ENCODE results near the gene GPSM3.

The GPSM3 gene

DNA sequence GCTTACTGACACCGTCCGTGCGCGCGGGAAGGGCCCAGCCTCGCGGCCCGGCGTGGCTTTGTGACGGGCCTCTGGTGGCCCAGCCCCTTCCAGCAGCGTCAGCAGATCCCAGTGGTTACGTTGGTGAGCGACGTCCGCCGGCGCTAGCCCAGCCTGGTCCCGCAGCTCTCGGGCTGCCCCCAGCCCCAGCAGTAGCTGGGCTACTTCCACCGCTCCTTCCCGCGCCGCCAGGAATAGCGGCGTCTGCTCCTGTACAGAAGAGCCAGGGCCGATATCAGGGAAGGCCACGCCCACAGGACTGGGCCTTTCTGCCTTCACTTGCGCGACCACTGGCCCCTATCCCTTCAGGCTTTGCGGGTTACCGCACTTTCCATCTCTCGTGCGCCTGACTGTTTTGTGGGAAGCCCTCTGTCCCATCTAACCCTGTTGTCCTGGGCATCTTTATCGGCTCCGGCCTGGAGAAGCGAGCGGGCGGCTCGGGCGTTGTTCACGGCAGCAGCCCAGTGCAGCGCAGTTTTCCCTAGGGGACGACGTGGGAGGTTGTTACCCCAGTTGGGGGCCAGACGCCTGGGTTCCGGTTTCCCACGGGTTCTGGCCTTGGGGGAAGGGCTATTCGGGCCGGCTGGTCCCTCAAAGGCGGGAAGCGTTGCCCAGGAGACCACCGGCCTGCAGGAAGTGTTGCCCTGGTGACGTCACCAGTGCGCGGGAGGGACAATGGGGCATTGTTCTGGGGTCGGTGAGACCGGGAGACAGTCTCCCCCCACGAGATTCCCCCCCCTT is 3.6 kb upstream of the GPSM3 start (continued):
- TF ChIP-seq, protein P1, sequence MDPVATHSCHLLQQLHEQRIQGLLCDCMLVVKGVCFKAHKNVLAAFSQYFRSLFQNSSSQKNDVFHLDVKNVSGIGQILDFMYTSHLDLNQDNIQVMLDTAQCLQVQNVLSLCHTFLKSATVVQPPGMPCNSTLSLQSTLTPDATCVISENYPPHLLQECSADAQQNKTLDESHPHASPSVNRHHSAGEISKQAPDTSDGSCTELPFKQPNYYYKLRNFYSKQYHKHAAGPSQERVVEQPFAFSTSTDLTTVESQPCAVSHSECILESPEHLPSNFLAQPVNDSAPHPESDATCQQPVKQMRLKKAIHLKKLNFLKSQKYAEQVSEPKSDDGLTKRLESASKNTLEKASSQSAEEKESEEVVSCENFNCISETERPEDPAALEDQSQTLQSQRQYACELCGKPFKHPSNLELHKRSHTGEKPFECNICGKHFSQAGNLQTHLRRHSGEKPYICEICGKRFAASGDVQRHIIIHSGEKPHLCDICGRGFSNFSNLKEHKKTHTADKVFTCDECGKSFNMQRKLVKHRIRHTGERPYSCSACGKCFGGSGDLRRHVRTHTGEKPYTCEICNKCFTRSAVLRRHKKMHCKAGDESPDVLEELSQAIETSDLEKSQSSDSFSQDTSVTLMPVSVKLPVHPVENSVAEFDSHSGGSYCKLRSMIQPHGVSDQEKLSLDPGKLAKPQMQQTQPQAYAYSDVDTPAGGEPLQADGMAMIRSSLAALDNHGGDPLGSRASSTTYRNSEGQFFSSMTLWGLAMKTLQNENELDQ (tag by site-specific recombination; IDR thresholded peaks at IDR 0.05; ENCODE audit: low read depth), result no peak
- TF ChIP-seq ZNF266 (tag by site-specific recombination; IDR thresholded peaks at IDR 0.05; ENCODE audit: low read depth) (no peak), ZNF391 (tag by site-specific recombination; IDR thresholded peaks at IDR 0.05; ENCODE audit: borderline replicate concordance, low read depth) (0 out of 2 replicates have a peak, but pooled peaks have one; percentile 54), ZIC2 (tag by site-specific recombination; IDR thresholded peaks at IDR 0.05) (peak; percentile 75), ZNF239 (tag by site-specific recombination; IDR thresholded peaks at IDR 0.05) (peak; percentile 49; the same call in 1 of the 2 replicates), ZNF48 (tag by site-specific recombination; IDR thresholded peaks at IDR 0.05) (no peak), ZNF37A (tag by site-specific recombination; IDR thresholded peaks at IDR 0.05) (no peak), ZBTB21 (tag by site-specific recombination; IDR thresholded peaks at IDR 0.05) (peak; percentile 87), ZNF140 (tag by site-specific recombination; IDR thresholded peaks at IDR 0.05) (no peak)
- TF ChIP-seq, protein P2, sequence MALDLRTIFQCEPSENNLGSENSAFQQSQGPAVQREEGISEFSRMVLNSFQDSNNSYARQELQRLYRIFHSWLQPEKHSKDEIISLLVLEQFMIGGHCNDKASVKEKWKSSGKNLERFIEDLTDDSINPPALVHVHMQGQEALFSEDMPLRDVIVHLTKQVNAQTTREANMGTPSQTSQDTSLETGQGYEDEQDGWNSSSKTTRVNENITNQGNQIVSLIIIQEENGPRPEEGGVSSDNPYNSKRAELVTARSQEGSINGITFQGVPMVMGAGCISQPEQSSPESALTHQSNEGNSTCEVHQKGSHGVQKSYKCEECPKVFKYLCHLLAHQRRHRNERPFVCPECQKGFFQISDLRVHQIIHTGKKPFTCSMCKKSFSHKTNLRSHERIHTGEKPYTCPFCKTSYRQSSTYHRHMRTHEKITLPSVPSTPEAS (tag by site-specific recombination; IDR thresholded peaks at IDR 0.05), result peak; percentile 40; the same call in 1 of the 2 replicates

DNA sequence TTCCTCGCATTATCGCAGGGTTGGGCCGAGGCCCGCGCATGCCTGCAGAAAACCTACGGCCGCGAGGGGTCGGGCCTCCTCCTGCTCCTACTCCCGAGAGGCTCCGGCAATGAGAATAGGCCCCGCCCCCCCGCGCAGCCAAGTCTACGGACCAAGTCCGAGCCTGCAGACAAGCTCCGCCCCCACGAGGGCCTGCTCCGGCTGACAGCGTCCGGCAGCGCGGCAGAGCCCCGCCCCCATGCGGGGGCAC is 3.1 kb upstream of the GPSM3 start:
- H3K4me3 ChIP-seq (ENCODE audit: low read depth, low read length), result peak overlapping the region; percentile 72
- H3K9me3 ChIP-seq (ENCODE audit: control insufficient read depth, insufficient read depth, low read depth, low read length), result no peaks in the 10 kb centered on the region
- ChIA-PET POLR2A (interaction anchor here (0.5 to 2.3 kb wide), 24 partner anchors 8 to 775 kb away, joined by 3 to 28 read pairs (median 6); partner anchors contain the start of genes AGPAT1, ATF6B, DXO and FKBPL), CTCF (interaction anchor here (0.5 to 2.2 kb wide), 25 partner anchors 9 to 441 kb away, joined by 3 to 25 read pairs (median 5); partner anchors contain the start of genes ATF6B and HLA-DQA1)
- peaks cover 4% of the 10 kb centered on the region for H3K4me1 ChIP-seq (ENCODE audit: control insufficient read depth, insufficient read depth, low read length)
- no peaks in the 10 kb centered on the region for H3K36me3 ChIP-seq (ENCODE audit: control insufficient read depth in 2 of 2, insufficient read depth in 1 of 2, low read length in 2 of 2)
- H3K27ac ChIP-seq (ENCODE audit: extremely low read depth, low read depth, low read length), result peak overlapping the region; percentile 97
- 0 out of 2 replicates have a peak, but pooled peaks have one; percentile 90 for TF ChIP-seq ZNF561 (tag by site-specific recombination; IDR thresholded peaks at IDR 0.05; ENCODE audit: borderline replicate concordance)
- no peak for TF ChIP-seq MZF1 (tag by site-specific recombination; IDR thresholded peaks at IDR 0.05; ENCODE audit: borderline replicate concordance)
- peak; percentile 97 for TF ChIP-seq KLF10 (tag by site-specific recombination; IDR thresholded peaks at IDR 0.05)
- TF ChIP-seq, protein P3, sequence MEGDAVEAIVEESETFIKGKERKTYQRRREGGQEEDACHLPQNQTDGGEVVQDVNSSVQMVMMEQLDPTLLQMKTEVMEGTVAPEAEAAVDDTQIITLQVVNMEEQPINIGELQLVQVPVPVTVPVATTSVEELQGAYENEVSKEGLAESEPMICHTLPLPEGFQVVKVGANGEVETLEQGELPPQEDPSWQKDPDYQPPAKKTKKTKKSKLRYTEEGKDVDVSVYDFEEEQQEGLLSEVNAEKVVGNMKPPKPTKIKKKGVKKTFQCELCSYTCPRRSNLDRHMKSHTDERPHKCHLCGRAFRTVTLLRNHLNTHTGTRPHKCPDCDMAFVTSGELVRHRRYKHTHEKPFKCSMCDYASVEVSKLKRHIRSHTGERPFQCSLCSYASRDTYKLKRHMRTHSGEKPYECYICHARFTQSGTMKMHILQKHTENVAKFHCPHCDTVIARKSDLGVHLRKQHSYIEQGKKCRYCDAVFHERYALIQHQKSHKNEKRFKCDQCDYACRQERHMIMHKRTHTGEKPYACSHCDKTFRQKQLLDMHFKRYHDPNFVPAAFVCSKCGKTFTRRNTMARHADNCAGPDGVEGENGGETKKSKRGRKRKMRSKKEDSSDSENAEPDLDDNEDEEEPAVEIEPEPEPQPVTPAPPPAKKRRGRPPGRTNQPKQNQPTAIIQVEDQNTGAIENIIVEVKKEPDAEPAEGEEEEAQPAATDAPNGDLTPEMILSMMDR (tag by site-specific recombination; IDR thresholded peaks at IDR 0.05), result peak; percentile 85
- TF ChIP-seq, protein P4, sequence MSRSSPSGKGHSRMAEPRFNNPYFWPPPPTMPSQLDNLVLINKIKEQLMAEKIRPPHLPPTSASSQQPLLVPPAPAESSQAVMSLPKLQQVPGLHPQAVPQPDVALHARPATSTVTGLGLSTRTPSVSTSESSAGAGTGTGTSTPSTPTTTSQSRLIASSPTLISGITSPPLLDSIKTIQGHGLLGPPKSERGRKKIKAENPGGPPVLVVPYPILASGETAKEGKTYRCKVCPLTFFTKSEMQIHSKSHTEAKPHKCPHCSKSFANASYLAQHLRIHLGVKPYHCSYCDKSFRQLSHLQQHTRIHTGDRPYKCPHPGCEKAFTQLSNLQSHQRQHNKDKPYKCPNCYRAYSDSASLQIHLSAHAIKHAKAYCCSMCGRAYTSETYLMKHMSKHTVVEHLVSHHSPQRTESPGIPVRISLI (tag by site-specific recombination; IDR thresholded peaks at IDR 0.05), result no peak
- no peak for TF ChIP-seq BCL11A (tag by site-specific recombination; IDR thresholded peaks at IDR 0.05; ENCODE audit: low read depth)
- peak; percentile 98 for TF ChIP-seq SP2 (tag by site-specific recombination; IDR thresholded peaks at IDR 0.05)
- peak; percentile 22; the same call in 1 of the 2 replicates for TF ChIP-seq EGR2 (tag by site-specific recombination; IDR thresholded peaks at IDR 0.05; ENCODE audit: low read depth)
- TF ChIP-seq, protein P5, sequence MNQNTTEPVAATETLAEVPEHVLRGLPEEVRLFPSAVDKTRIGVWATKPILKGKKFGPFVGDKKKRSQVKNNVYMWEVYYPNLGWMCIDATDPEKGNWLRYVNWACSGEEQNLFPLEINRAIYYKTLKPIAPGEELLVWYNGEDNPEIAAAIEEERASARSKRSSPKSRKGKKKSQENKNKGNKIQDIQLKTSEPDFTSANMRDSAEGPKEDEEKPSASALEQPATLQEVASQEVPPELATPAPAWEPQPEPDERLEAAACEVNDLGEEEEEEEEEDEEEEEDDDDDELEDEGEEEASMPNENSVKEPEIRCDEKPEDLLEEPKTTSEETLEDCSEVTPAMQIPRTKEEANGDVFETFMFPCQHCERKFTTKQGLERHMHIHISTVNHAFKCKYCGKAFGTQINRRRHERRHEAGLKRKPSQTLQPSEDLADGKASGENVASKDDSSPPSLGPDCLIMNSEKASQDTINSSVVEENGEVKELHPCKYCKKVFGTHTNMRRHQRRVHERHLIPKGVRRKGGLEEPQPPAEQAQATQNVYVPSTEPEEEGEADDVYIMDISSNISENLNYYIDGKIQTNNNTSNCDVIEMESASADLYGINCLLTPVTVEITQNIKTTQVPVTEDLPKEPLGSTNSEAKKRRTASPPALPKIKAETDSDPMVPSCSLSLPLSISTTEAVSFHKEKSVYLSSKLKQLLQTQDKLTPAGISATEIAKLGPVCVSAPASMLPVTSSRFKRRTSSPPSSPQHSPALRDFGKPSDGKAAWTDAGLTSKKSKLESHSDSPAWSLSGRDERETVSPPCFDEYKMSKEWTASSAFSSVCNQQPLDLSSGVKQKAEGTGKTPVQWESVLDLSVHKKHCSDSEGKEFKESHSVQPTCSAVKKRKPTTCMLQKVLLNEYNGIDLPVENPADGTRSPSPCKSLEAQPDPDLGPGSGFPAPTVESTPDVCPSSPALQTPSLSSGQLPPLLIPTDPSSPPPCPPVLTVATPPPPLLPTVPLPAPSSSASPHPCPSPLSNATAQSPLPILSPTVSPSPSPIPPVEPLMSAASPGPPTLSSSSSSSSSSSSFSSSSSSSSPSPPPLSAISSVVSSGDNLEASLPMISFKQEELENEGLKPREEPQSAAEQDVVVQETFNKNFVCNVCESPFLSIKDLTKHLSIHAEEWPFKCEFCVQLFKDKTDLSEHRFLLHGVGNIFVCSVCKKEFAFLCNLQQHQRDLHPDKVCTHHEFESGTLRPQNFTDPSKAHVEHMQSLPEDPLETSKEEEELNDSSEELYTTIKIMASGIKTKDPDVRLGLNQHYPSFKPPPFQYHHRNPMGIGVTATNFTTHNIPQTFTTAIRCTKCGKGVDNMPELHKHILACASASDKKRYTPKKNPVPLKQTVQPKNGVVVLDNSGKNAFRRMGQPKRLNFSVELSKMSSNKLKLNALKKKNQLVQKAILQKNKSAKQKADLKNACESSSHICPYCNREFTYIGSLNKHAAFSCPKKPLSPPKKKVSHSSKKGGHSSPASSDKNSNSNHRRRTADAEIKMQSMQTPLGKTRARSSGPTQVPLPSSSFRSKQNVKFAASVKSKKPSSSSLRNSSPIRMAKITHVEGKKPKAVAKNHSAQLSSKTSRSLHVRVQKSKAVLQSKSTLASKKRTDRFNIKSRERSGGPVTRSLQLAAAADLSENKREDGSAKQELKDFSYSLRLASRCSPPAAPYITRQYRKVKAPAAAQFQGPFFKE (tag by site-specific recombination; IDR thresholded peaks at IDR 0.05; ENCODE audit: borderline replicate concordance), result no peak
- TF ChIP-seq ZFHX2 (tag by site-specific recombination; conservative IDR thresholded peaks at IDR 0.05), result 0 out of 2 replicates have a peak, but pooled peaks have one; percentile 50
- TF ChIP-seq SP3 (tag by site-specific recombination; IDR thresholded peaks at IDR 0.05), result peak; percentile 90
- TF ChIP-seq ZNF404 (tag by site-specific recombination; IDR thresholded peaks at IDR 0.05), result no peak
- peak; percentile 93 for TF ChIP-seq GLIS2 (tag by site-specific recombination; IDR thresholded peaks at IDR 0.05)
